ENCODE data around the gene EHD1.

Gene EHD1

GRCh38 chr11:64909653-64910343, 31.4 kb upstream of the EHD1 start:
- DNase-seq (ENCODE audit: low spot score): no peak

- no peak for DNase-seq (ENCODE audit: low spot score)
Observed at GRCh38 chr11:64908766-64909165, 30.3 kb upstream of the EHD1 start.

GRCh38 chr11:64906314-64906635, 27.9 kb upstream of the EHD1 start:
- DNase-seq (ENCODE audit: low spot score): no peak

- no peak for DNase-seq (ENCODE audit: low spot score)
Observed at GRCh38 chr11:64905516-64906313, 27.3 kb upstream of the EHD1 start.

- DNase-seq (ENCODE audit: low spot score): no peak
Observed at GRCh38 chr11:64903291-64903833, 24.9 kb upstream of the EHD1 start.

- no peak for DNase-seq (ENCODE audit: low spot score)
Observed at GRCh38 chr11:64902102-64902900, 23.9 kb upstream of the EHD1 start.

GRCh38 chr11:64900774-64901173, 22.4 kb upstream of the EHD1 start:
- no peak for DNase-seq (ENCODE audit: low spot score)

- no peak for DNase-seq (ENCODE audit: low spot score)
Observed at GRCh38 chr11:64900263-64900678, 21.9 kb upstream of the EHD1 start.

- DNase-seq (ENCODE audit: low spot score): no peak
Observed at GRCh38 chr11:64898541-64898940, 20.1 kb upstream of the EHD1 start.

- DNase-seq (ENCODE audit: low spot score): no peak
Observed at GRCh38 chr11:64898076-64898445, 19.6 kb upstream of the EHD1 start.

- DNase-seq (ENCODE audit: low spot score): no peak
Observed at GRCh38 chr11:64897381-64898075, 19.1 kb upstream of the EHD1 start.

- DNase-seq (ENCODE audit: low spot score): no peak
Observed at GRCh38 chr11:64896448-64897022, 18.1 kb upstream of the EHD1 start.

GRCh38 chr11:64894812-64895452, 16.5 kb upstream of the EHD1 start:
- no peak for DNase-seq (ENCODE audit: low spot score)

- DNase-seq (ENCODE audit: low spot score): peak; percentile 87
Observed at GRCh38 chr11:64894070-64894811, 15.8 kb upstream of the EHD1 start.

GRCh38 chr11:64893194-64894069, 15.0 kb upstream of the EHD1 start:
- DNase-seq (ENCODE audit: low spot score): no peak

GRCh38 chr11:64892838-64893193, 14.4 kb upstream of the EHD1 start:
- no peak for DNase-seq (ENCODE audit: low spot score)

GRCh38 chr11:64892411-64892831, 14.0 kb upstream of the EHD1 start:
- no peak for DNase-seq (ENCODE audit: low spot score)

GRCh38 chr11:64891880-64892279, 13.5 kb upstream of the EHD1 start:
- DNase-seq (ENCODE audit: low spot score): no peak

- no peak for DNase-seq (ENCODE audit: low spot score)
Observed at GRCh38 chr11:64891215-64891848, 12.9 kb upstream of the EHD1 start.
